ENCODE results near the gene FOXN1. TPM values are rescaled to one million over a fixed set of nuclear protein-coding genes. Genes with fewer than 3 reads are reported as not detected.
A peak's percentile ranks its signal among the peaks of the same experiment; 100 is the strongest.
"Not testable (repeated sequence)": the region's sequence is repeated elsewhere in the genome, so short reads cannot be mapped to it uniquely, and the experiment has no call there.

The FOXN1 gene
- not detected for total RNA-seq

GRCh38 chr17:28505986-28506665 lies at the start of gene FOXN1:
TSS of gene FOXN1 (plus strand) at chr17:28506348. CDS start at chr17:28523970, 17,622 bp downstream.
- intact Hi-C loops (cut with DNase I): loop anchor here (10.0 kb wide), 1 partner anchor 109 kb away; the partner anchor contains the start of gene RSKR
- no peak for ATAC-seq
- no peak for DNase-seq (ENCODE audit: low spot score)

GRCh38 chr17:28457890-28458289 lies 48.3 kb upstream of the FOXN1 start:
- no peak for DNase-seq (ENCODE audit: low spot score)
- ATAC-seq: no peak
- intact Hi-C loops (cut with DNase I): no loop called here

DNA sequence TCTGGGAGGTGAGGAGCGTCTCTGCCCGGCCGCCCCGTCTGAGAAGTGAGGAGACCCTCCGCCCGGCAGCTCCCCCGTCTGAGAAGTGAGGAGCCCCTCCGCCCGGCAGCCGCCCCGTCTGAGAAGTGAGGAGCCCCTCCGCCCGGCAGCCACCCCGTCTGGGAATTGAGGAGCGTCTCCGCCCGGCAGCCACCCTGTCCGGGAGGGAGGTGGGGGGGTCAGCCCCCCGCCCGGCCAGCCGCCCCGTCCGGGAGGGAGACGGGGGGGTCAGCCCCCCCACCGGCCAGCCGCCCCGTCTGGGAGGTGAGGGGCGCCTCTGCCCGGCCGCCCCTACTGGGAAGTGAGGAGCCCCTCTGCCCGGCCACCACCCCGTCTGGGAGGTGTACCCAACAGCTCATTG lies 47.3 kb upstream of the FOXN1 start:
- DNase-seq (ENCODE audit: low spot score); ATAC-seq; intact Hi-C loops (cut with DNase I): not testable (repeated sequence)

DNA sequence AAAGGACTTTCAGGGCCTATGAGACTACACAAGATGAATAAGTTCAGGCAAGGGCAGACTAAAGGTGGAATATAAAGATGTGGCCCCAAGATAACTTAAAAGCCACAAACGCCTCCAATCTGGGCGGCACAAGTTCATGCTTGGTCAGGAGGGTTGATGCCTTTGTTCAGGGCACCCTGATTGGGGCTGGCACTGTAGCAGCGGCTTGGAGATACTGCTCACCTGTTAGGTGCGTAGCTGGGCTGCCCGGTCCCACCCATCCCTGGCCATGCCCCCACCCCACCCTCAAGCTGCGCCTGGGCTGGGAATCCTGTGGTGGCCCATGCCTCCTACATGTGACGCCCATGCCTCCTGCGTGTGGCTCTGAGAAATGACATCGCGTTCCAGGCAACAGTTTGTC lies 45.2 kb upstream of the FOXN1 start:
- intact Hi-C loops (cut with DNase I): no loop called here
- ATAC-seq: no peak
- DNase-seq (ENCODE audit: low spot score): no peak

GRCh38 chr17:28466001-28466400 lies 40.1 kb upstream of the FOXN1 start:
- intact Hi-C loops (cut with DNase I): no loop called here
- no peak for DNase-seq (ENCODE audit: low spot score)
- ATAC-seq: no peak

DNA sequence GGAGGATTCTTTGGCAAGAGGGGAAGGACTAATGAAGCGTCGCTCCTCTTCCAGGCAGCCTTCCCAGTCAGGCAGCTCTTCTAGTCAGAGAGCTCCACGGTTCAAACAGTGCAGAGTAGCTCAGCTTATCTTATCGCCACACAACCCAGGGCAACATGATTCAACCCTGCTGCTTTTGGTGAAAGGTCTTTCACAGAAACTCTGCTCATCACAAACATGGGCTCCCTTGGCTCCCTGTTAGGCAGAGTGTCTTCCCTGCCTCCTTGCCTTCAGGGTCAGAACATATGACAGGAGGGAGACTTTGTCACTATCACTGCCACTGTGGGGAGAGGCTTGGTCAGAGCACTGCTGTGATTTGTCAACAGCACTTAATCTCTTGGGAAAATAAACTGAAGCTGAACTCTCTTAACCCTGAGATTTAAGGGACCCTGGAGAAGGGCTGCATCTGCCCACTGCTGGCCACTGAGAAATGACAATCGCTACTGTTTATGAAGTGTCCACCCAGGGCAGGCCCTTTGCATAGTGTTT lies 39.6 kb upstream of the FOXN1 start:
- ATAC-seq: no peak
- intact Hi-C loops (cut with DNase I): no loop called here
- no peak for DNase-seq (ENCODE audit: low spot score)

GRCh38 chr17:28467456-28468025 lies 38.6 kb upstream of the FOXN1 start:
- no peak for DNase-seq (ENCODE audit: low spot score)
- intact Hi-C loops (cut with DNase I): no loop called here
- ATAC-seq: no peak

DNA sequence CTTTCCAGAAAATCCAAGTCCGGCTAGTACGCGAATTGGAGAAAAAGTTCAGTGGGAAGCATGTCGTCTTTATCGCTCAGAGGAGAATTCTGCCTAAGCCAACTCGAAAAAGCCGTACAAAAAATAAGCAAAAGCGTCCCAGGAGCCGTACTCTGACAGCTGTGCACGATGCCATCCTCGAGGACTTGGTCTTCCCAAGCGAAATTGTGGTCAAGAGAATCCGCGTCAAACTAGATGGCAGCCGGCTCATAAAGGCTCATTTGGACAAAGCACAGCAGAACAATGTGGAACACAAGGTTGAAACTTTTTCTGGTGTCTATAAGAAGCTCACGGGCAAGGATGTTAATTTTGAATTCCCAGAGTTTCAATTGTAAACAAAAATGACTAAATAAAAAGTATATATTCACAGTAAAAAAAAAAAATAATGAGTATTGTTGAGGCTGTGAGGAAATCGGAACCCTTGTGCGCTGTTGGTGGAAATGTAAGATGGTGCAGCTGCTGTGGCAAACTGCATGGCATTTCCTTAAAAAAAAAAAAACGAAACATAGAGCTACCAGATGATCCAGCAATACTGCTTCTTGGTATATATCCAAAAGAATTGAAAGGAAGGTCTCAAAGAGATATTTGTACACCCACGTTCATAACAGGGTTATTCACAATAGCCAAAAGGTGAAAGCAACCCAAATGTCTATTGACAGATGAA lies 38.0 kb upstream of the FOXN1 start:
- DNase-seq (ENCODE audit: low spot score); ATAC-seq; intact Hi-C loops (cut with DNase I): not testable (repeated sequence)

DNA sequence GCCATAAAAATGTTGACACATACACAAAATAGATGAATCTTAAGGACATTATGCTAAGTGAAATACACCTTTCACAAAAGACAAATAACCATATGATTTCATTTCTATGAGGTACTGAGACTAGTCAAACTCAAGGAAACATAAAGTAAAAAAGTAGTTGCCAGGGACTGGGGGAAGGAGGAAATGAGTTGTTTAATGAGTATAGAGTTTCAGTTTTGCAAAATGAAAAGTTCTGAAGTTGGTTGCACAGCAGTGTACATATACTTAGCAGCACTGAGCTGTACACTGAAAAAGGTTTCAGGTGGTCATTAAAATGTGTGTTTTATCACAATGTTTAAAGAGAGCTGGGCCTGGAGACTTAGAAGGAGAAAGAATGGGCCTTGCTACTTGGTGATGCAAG lies 37.4 kb upstream of the FOXN1 start:
- ATAC-seq (no peak), DNase-seq (ENCODE audit: low spot score) (no peak)
- intact Hi-C loops (cut with DNase I): no loop called here

- intact Hi-C loops (cut with DNase I): no loop called here
Measured at GRCh38 chr17:28469376-28469775, 36.8 kb upstream of the FOXN1 start.

DNA sequence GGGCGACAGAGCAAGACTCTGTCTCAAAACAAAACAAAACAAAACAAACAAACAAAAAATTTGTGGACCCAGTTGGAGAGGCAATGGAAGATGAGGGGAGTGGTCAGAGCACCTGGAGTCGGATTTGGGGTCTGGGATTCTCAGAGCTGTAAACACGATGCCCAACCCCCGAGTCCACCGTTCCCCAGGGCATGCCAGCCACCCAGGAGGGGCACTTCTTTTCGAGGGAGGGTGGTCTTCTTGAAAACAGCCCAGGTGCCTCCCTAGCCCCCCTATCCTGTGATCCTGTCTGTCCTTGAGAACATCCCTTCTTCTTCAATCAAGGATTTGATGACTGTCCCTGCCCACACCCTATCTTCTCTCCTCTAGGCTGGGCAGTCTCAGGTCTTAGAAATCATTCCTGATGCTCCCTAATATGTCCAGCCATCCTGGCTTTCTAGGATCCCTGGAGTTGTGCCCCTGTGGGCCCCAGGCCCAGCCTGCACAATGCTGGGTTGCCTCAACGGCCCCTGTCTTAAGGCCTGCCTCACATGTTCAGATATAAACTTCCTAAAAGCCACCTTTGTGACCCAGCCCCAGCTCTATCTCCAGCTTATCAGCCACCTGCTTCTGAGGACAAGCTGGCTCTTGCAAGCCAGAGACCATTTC lies 35.8 kb upstream of the FOXN1 start:
- ATAC-seq: no peak
- no peak for DNase-seq (ENCODE audit: low spot score)
- intact Hi-C loops (cut with DNase I): no loop called here

More at GRCh38 chr17:28469376-28469775, 36.8 kb upstream of the FOXN1 start:
- ATAC-seq (no peak), DNase-seq (ENCODE audit: low spot score) (no peak)

- intact Hi-C loops (cut with DNase I): no loop called here
- DNase-seq (ENCODE audit: low spot score): no peak
- ATAC-seq: no peak
Measured at GRCh38 chr17:28470914-28471366, 35.2 kb upstream of the FOXN1 start.

DNA sequence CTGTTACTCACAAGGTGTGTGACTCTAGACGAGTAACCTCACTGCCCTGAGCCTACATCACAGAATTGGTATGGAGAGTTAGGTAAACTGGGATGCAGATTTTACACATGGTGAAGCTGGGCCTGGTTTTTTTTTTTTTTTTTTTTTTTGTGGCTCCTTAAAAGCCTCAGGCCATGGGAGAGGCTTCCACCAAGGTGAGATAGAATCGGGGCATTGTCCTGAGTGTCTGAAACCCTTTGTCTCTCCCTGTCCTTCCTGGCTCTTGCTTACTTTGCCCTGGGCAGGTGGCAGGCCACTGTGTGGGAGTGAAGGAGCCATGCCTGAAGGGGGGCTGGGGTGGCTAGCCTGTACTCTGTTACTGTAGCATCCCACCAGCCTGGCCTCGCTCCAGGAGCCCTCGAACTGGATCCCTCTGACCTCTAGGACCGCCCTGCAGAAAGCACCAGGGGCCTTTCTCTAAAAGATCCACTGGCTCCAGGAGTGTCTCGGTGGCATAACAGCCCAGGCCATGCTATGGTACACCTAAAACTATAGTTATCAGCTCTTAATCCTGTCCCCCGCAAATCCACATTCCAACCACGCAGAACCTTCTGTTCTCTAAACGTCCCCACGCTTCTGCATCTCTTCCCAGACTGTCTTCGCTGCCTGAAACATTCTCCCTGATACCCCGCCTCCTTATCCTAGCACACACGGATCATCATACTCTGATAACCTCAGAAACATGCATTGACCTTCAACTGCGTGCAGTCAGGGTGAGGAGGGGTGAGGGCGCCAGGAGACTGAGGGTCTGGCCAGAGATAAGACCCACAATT lies 34.4 kb upstream of the FOXN1 start:
- intact Hi-C loops (cut with DNase I): no loop called here
- DNase-seq (ENCODE audit: low spot score): peak; percentile 14

GRCh38 chr17:28472871-28473497 lies 33.2 kb upstream of the FOXN1 start:
- no peak for DNase-seq (ENCODE audit: low spot score)
- no peak for ATAC-seq
- intact Hi-C loops (cut with DNase I): no loop called here

More for the DNA sequence above, 34.4 kb upstream of the FOXN1 start:
- ATAC-seq: no peak

DNA sequence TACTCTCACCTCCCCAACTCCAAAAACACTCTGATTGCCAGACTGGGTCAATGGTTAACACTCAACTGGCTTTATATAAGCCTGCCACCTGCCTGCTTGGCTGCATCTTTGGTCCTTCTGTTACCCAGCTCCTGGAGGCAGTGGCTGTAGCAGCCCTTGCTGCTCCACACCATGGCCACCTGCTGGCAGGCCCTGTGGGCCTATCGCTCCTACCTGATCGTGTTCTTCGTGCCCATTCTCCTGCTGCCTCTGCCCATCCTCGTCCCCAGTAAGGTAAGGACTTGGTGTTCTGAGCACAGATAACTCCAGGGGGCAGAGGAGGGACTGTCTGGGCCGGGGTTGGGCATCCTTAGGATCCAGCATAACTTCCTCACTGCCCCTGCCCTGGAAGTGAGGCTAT lies 32.6 kb upstream of the FOXN1 start, which contains the start of gene SLC13A2:
TSS of gene SLC13A2 (plus strand) at position 103 of the 400 bp plus-strand sequence. CDS start at position 172, 69 bp downstream.
- DNase-seq (ENCODE audit: low spot score) (peak; percentile 17), ATAC-seq (no peak)
- intact Hi-C loops (cut with DNase I): no loop called here

DNA sequence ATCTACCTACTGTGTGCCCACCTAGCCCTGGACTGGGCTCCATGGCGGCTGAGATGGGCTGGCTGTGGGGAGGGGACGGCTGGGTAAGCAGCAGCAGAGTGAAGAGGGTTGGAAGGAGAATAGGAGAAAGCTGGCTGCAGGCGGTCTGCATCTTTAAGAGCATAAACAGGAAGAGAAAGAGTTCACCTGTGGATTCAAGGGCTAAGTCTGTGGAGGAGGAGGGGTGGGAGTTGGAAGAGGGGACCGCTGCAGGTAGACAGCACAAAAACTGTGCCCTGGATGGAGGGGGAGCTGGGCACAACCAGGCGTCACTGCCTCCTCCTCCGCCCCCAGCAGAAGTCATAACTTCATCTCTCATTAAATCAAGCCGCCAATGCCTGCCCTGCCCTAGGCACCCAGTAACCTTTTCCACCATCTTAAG lies 32.0 kb upstream of the FOXN1 start:
- intact Hi-C loops (cut with DNase I): no loop called here
- peak; percentile 51 for DNase-seq (ENCODE audit: low spot score)
- ATAC-seq: no peak

GRCh38 chr17:28475151-28475900 lies 30.8 kb upstream of the FOXN1 start:
- ATAC-seq (no peak), DNase-seq (ENCODE audit: low spot score) (peak; percentile 15)
- intact Hi-C loops (cut with DNase I): no loop called here
